Measurements from ENCODE around the gene CCDC148. TPM values are rescaled to one million over a fixed set of nuclear protein-coding genes. Genes with fewer than 3 reads are reported as not detected.

CCDC148 gene
- total RNA-seq: not detected
- 0.07 TPM for total RNA-seq (2013)

DNA sequence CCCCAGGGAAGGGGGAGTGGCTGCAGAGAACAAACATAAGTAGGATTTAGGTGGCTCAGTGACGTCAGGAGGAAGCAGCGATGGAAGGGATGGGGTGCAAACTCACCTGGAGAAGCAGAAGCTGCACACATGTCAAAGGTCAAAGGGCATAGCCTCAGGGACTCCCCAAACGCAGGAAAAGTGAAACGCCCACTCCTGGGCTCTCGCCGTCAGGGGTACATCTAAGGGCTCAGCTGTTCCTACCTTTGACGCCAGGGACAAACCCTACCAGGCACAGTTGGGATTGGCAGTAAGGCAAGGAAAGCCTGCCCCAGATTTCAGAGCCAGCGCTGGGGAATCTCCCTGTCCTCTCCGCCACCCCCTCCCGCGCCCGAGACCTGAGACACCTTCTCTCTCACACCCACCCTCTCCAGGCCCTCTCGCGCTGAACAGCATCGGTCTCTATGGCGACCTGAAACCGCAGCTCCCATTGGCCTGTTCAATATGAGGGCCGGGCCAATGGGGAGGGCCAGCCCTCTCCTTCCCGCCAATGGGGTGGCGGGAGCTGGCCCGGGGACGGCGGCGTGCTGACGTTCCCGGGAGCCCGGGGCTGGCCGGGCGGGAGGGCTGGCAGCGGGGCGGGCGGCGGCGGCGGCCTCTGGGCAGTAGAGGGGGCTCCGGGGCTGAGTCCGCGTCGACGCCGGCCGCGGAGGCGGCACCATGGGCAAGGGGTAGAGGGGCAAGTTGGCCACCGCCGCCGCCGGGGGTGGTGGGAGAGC is at the start of gene CCDC148, which contains the start of gene PKP4:
Gene CCDC148, minus strand, starts transcription at position 445 of the 758 bp plus-strand sequence. Its CDS starts 314 bp downstream, at position 131.
Gene PKP4, plus strand, starts transcription at position 644 of the 758 bp plus-strand sequence. CDS start 76,233 bp downstream, outside the sequence.
- H3K36me3 Mint-ChIP-seq: no peaks in the 10 kb centered on the region
- peaks cover 12% of the 10 kb centered on the region for H3K4me1 ChIP-seq (ENCODE audit: control insufficient read depth, insufficient read depth, low read length)
- H3K27me3 Mint-ChIP-seq (ENCODE audit: low read depth in 2 of 2): peaks cover 15 to 46% of the 10 kb centered on the region in 2 donors
- no peaks in the 10 kb centered on the region for H3K36me3 ChIP-seq (ENCODE audit: control insufficient read depth, insufficient read depth, low read length)
- no peaks in the 10 kb centered on the region for H3K9me3 ChIP-seq (ENCODE audit: control insufficient read depth, insufficient read depth, low read length)
- H3K4me3 Mint-ChIP-seq: peak within 1 kb of the TSS; percentile 97
- peaks cover 15 to 20% of the 10 kb centered on the region in 2 donors for H3K4me1 Mint-ChIP-seq
- DNase-seq (peak; percentile 81 to 96), ATAC-seq (peak; percentile 89 to 95 (median 91))
- under 1% methylated on average over 48 of the region's 48 CpGs for WGBS (ENCODE audit: insufficient coverage)
- intact Hi-C loops (cut with micrococcal nuclease): no loop called here
- H3K9me3 Mint-ChIP-seq: no peaks in the 10 kb centered on the region
- H3K27ac ChIP-seq (ENCODE audit: low read length): peak within 1 kb of the TSS; percentile 39
- peak within 1 kb of the TSS; percentile 21 to 92 for H3K27ac Mint-ChIP-seq
- peak within 1 kb of the TSS; percentile 71 for H3K4me3 ChIP-seq (ENCODE audit: low read length)
- peaks cover 3% of the 10 kb centered on the region for H3K27me3 ChIP-seq (ENCODE audit: control insufficient read depth, insufficient read depth, low read length)
- TF ChIP-seq, protein P1, sequence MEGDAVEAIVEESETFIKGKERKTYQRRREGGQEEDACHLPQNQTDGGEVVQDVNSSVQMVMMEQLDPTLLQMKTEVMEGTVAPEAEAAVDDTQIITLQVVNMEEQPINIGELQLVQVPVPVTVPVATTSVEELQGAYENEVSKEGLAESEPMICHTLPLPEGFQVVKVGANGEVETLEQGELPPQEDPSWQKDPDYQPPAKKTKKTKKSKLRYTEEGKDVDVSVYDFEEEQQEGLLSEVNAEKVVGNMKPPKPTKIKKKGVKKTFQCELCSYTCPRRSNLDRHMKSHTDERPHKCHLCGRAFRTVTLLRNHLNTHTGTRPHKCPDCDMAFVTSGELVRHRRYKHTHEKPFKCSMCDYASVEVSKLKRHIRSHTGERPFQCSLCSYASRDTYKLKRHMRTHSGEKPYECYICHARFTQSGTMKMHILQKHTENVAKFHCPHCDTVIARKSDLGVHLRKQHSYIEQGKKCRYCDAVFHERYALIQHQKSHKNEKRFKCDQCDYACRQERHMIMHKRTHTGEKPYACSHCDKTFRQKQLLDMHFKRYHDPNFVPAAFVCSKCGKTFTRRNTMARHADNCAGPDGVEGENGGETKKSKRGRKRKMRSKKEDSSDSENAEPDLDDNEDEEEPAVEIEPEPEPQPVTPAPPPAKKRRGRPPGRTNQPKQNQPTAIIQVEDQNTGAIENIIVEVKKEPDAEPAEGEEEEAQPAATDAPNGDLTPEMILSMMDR (IDR thresholded peaks at IDR 0.05): no peak

DNA sequence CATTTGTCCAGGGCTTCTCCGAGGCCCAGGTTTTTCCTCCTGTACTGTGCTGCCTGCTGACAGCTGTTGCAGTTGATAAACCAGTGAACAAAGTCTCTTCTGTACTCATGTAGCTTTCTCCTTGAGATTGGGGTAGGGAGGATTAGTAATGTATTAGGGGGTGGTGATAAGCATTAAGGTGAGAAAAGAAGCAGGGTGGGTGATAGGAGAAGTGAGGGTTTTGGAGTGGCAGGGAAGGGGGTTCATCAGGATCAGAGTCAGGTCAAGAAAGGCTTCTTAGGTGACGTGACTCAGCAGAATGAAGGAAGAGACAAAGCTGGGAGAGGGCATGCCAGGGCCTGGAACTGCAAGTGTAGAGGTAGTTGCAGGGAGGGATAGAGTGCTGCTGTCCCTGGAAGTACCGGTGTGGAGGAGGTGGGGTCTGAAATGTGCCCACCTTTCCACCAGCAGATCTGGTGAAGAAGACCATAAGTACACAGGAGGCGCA is 48.9 kb upstream of the CCDC148 start:
- ATAC-seq: no peak
- TF ChIP-seq, protein P1 (IDR thresholded peaks at IDR 0.05): no peak
- 95% methylated on average over 4 of the region's 4 CpGs for WGBS (ENCODE audit: insufficient coverage)
- Histone ChIP-seq H3K9me3 (ENCODE audit: control insufficient read depth, insufficient read depth, low read length) (no peaks in the 10 kb centered on the region), H3K27ac (ENCODE audit: low read length) (no peak overlapping the region), H3K4me1 (ENCODE audit: control insufficient read depth, insufficient read depth, low read length) (no peaks in the 10 kb centered on the region), H3K4me3 (ENCODE audit: low read length) (no peak overlapping the region), H3K27me3 (ENCODE audit: control insufficient read depth, insufficient read depth, low read length) (no peaks in the 10 kb centered on the region), H3K36me3 (ENCODE audit: control insufficient read depth, insufficient read depth, low read length) (no peaks in the 10 kb centered on the region)
- H3K27ac Mint-ChIP-seq: no peak overlapping the region
- intact Hi-C loops (cut with micrococcal nuclease): no loop called here
- DNase-seq: no peak
- H3K36me3 Mint-ChIP-seq: no peaks in the 10 kb centered on the region
- no peaks in the 10 kb centered on the region for H3K9me3 Mint-ChIP-seq
- no peaks in the 10 kb centered on the region for H3K27me3 Mint-ChIP-seq (ENCODE audit: low read depth in 2 of 2)
- no peak overlapping the region for H3K4me3 Mint-ChIP-seq
- peaks cover 0 to 5% of the 10 kb centered on the region in 2 donors for H3K4me1 Mint-ChIP-seq

GRCh38 chr2:158504088-158504487 is 47.5 kb upstream of the CCDC148 start:
- intact Hi-C loops (cut with micrococcal nuclease): no loop called here

More at GRCh38 chr2:158504088-158504487, 47.5 kb upstream of the CCDC148 start:
- H3K36me3 Mint-ChIP-seq: no peaks in the 10 kb centered on the region
- H3K9me3 Mint-ChIP-seq: no peaks in the 10 kb centered on the region
- Histone ChIP-seq H3K4me1 (ENCODE audit: control insufficient read depth, insufficient read depth, low read length) (no peaks in the 10 kb centered on the region), H3K36me3 (ENCODE audit: control insufficient read depth, insufficient read depth, low read length) (no peaks in the 10 kb centered on the region), H3K9me3 (ENCODE audit: control insufficient read depth, insufficient read depth, low read length) (no peaks in the 10 kb centered on the region), H3K4me3 (ENCODE audit: low read length) (no peak overlapping the region), H3K27me3 (ENCODE audit: control insufficient read depth, insufficient read depth, low read length) (no peaks in the 10 kb centered on the region), H3K27ac (ENCODE audit: low read length) (no peak overlapping the region)
- peaks cover 0 to 5% of the 10 kb centered on the region in 2 donors for H3K4me1 Mint-ChIP-seq
- ATAC-seq: no peak
- DNase-seq: no peak
- WGBS (ENCODE audit: insufficient coverage): 96% methylated on average over 3 of the region's 3 CpGs
- no peak overlapping the region for H3K4me3 Mint-ChIP-seq
- TF ChIP-seq, protein P1 (IDR thresholded peaks at IDR 0.05): no peak
- H3K27ac Mint-ChIP-seq: no peak overlapping the region
- H3K27me3 Mint-ChIP-seq (ENCODE audit: low read depth in 2 of 2): no peaks in the 10 kb centered on the region
